ENCODE measurements around the gene PXMP4. TPM values are rescaled to one million over a fixed set of nuclear protein-coding genes. Genes with fewer than 3 reads are reported as not detected.

Gene PXMP4
- total RNA-seq, 2 experiments from 2014 or later = 3.6 to 4.1 TPM

- DNase-seq = no peak
- intact Hi-C loops (cut with DNase I, micrococcal nuclease) = no loop called here
- no peaks in the 10 kb centered on the region for H3K27me3 Mint-ChIP-seq
- peaks cover 52% of the 10 kb centered on the region for H3K36me3 ChIP-seq (ENCODE audit: insufficient read depth, low read length)
- no peaks in the 10 kb centered on the region for H3K27me3 ChIP-seq (ENCODE audit: control insufficient read depth in 1 of 2, insufficient read depth in 2 of 2, low read length in 2 of 2)
- ATAC-seq (ENCODE audit: poor library complexity) = no peak
- TF ChIP-seq, protein P1, sequence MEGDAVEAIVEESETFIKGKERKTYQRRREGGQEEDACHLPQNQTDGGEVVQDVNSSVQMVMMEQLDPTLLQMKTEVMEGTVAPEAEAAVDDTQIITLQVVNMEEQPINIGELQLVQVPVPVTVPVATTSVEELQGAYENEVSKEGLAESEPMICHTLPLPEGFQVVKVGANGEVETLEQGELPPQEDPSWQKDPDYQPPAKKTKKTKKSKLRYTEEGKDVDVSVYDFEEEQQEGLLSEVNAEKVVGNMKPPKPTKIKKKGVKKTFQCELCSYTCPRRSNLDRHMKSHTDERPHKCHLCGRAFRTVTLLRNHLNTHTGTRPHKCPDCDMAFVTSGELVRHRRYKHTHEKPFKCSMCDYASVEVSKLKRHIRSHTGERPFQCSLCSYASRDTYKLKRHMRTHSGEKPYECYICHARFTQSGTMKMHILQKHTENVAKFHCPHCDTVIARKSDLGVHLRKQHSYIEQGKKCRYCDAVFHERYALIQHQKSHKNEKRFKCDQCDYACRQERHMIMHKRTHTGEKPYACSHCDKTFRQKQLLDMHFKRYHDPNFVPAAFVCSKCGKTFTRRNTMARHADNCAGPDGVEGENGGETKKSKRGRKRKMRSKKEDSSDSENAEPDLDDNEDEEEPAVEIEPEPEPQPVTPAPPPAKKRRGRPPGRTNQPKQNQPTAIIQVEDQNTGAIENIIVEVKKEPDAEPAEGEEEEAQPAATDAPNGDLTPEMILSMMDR (IDR thresholded peaks at IDR 0.05) = no peak
- peaks cover 10% of the 10 kb centered on the region for H3K4me1 Mint-ChIP-seq (ENCODE audit: low read depth)
- peaks cover 5% of the 10 kb centered on the region for H3K4me1 ChIP-seq (ENCODE audit: insufficient read depth, low read length)
- H3K4me3 Mint-ChIP-seq = no peak overlapping the region
- H3K36me3 Mint-ChIP-seq (ENCODE audit: low read depth) = peaks cover 67% of the 10 kb centered on the region
- no peaks in the 10 kb centered on the region for H3K9me3 ChIP-seq (ENCODE audit: control insufficient read depth in 1 of 2, insufficient read depth in 1 of 2, low read length in 2 of 2)
- CTCF ChIA-PET = no interaction called here
- POLR2A ChIA-PET = no interaction called here
- H3K9me3 Mint-ChIP-seq = no peaks in the 10 kb centered on the region
- H3K27ac ChIP-seq (ENCODE audit: low read depth in 1 of 2, low read length in 2 of 2) = no peak overlapping the region
- no peak overlapping the region for H3K27ac Mint-ChIP-seq
- no peak overlapping the region for H3K4me3 ChIP-seq (ENCODE audit: low read length)
Observed at GRCh38 chr20:33711446-33711738, 8.7 kb downstream of the PXMP4 start.

- Histone ChIP-seq H3K9me3 (ENCODE audit: control insufficient read depth in 1 of 2, insufficient read depth in 1 of 2, low read length in 2 of 2) (no peaks in the 10 kb centered on the region), H3K4me1 (ENCODE audit: insufficient read depth, low read length) (peaks cover 5% of the 10 kb centered on the region), H3K36me3 (ENCODE audit: insufficient read depth, low read length) (peaks cover 55% of the 10 kb centered on the region), H3K27ac (ENCODE audit: low read depth in 1 of 2, low read length in 2 of 2) (no peak overlapping the region), H3K4me3 (ENCODE audit: low read length) (no peak overlapping the region), H3K27me3 (ENCODE audit: control insufficient read depth in 1 of 2, insufficient read depth in 2 of 2, low read length in 2 of 2) (no peaks in the 10 kb centered on the region)
- H3K36me3 Mint-ChIP-seq (ENCODE audit: low read depth) = peaks cover 63% of the 10 kb centered on the region
- no peaks in the 10 kb centered on the region for H3K27me3 Mint-ChIP-seq
- ChIA-PET POLR2A (interaction anchor here (1.0 kb wide), 1 partner anchor 21 kb away, joined by 3 read pairs; no protein-coding TSS in a partner anchor), CTCF (interaction anchor here (0.6 kb wide), 1 partner anchor 213 kb away, joined by 3 read pairs; no protein-coding TSS in a partner anchor)
- H3K27ac Mint-ChIP-seq = no peak overlapping the region
- intact Hi-C loops (cut with DNase I, micrococcal nuclease) = no loop called here
- H3K9me3 Mint-ChIP-seq = no peaks in the 10 kb centered on the region
- peaks cover 10% of the 10 kb centered on the region for H3K4me1 Mint-ChIP-seq (ENCODE audit: low read depth)
- DNase-seq = no peak
- no peak for ATAC-seq (ENCODE audit: poor library complexity)
- no peak overlapping the region for H3K4me3 Mint-ChIP-seq
- TF ChIP-seq, protein P1 (IDR thresholded peaks at IDR 0.05) = no peak
Observed at GRCh38 chr20:33710681-33711445, 9.2 kb downstream of the PXMP4 start.

DNA sequence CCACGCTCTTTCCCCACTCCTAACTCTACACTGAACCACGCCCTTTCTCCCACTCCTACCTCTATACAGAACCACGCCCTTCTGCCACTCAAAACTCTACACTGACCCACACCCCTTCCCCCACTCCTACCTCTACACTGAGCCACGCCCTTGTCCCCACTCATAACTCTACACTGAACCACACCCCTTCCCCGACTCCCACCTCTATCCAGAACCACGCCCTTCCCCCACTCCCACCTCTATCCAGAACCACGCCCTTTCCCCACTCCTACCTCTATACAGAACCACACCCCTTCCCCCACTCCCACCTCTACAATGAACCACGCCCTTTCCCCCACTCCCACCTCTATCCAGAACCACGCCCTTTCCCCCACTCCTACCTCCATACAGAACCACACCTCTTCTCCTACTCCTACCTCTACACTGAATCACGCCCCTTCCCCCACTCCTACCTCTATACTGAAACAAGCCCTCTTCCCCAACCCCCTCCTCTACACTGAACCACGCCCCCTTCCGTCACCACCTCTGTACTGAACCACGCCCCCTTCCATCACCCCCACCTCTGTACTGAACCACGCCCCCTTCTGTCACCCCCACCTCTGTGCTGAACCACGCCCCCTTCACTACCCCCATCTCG lies 10.1 kb downstream of the PXMP4 start:
- no peak overlapping the region for H3K4me3 Mint-ChIP-seq
- intact Hi-C loops (cut with DNase I, micrococcal nuclease) = no loop called here
- peaks cover 66% of the 10 kb centered on the region for H3K36me3 Mint-ChIP-seq (ENCODE audit: low read depth)
- ChIA-PET CTCF (no interaction called here), POLR2A (interaction anchor here (1.0 kb wide), 1 partner anchor 20 kb away, joined by 3 read pairs; no protein-coding TSS in a partner anchor)
- DNase-seq (no peak), ATAC-seq (ENCODE audit: poor library complexity) (no peak)
- H3K4me1 ChIP-seq (ENCODE audit: insufficient read depth, low read length) = peaks cover 5% of the 10 kb centered on the region
- no peaks in the 10 kb centered on the region for H3K9me3 ChIP-seq (ENCODE audit: control insufficient read depth in 1 of 2, insufficient read depth in 1 of 2, low read length in 2 of 2)
- peaks cover 55% of the 10 kb centered on the region for H3K36me3 ChIP-seq (ENCODE audit: insufficient read depth, low read length)
- peaks cover 10% of the 10 kb centered on the region for H3K4me1 Mint-ChIP-seq (ENCODE audit: low read depth)
- H3K9me3 Mint-ChIP-seq = no peaks in the 10 kb centered on the region
- H3K27ac ChIP-seq (ENCODE audit: low read depth in 1 of 2, low read length in 2 of 2) = no peak overlapping the region
- no peaks in the 10 kb centered on the region for H3K27me3 ChIP-seq (ENCODE audit: control insufficient read depth in 1 of 2, insufficient read depth in 2 of 2, low read length in 2 of 2)
- H3K4me3 ChIP-seq (ENCODE audit: low read length) = no peak overlapping the region
- no peaks in the 10 kb centered on the region for H3K27me3 Mint-ChIP-seq
- TF ChIP-seq, protein P1 (IDR thresholded peaks at IDR 0.05) = no peak
- no peak overlapping the region for H3K27ac Mint-ChIP-seq
